Effector CD8-positive, alpha-beta T cell (primary cell): Measurements from ENCODE around the gene CDK14.
"Not testable (repeated sequence)": the region's sequence is repeated elsewhere in the genome, so short reads cannot be mapped to it uniquely, and the experiment has no call there.

ENCODE experiments used
- DNase-seq: peaks from one replicate; lab custom pipeline; 2025; lab: John Stamatoyannopoulos, UW

CDK14 gene

DNA sequence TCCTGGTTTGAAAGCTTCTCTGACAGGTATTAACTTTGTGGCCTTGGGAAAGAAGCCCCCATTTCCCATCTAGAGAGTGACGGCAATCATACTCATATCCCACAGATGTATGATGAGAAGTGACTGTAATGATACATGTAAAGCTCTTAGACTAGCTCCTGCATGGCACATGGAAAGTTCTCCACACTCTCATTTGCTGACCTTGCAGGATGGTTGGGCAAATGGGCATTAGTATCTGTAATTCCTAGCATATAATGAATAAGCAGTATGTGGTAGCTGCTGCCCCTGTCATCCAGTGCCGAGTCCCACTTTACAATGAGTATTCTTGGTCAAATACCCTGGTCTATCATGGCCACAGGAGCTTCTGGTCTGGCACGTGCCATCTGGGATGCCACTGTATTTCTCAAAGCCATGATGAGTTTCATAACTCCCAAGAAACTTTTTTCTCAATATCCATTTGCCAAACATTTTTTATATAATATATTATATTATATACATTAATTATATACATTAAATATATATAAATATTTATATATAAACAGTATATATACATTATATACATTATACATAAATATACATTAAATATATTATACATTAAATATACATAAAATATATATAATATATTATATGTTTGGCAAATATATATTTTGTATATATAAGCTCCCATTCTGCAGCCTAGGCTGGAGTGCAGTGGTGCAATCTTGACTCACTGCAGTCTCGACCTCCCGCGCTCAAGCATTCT lies 561.6 kb downstream of the CDK14 start:
- no peak for DNase-seq

DNA sequence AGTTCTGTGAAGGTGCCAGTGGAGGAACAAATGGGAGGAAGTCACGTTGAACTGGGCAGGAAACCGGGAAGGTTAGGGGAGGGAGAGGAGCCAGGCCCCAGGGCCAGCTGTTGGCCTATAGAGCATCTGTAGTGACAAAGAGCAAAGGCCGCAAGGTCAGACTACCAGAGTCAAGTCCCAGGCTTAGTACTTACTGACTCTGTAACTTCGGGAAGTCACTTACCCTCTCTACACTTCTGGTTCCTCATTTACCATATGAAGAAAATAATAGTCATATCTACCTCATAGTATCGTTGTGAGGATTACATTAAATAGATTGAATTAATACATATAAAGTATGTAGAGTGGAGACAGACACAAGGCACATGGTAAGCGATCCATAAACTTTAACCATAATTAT lies 566.3 kb downstream of the CDK14 start:
- no peak for DNase-seq

DNA sequence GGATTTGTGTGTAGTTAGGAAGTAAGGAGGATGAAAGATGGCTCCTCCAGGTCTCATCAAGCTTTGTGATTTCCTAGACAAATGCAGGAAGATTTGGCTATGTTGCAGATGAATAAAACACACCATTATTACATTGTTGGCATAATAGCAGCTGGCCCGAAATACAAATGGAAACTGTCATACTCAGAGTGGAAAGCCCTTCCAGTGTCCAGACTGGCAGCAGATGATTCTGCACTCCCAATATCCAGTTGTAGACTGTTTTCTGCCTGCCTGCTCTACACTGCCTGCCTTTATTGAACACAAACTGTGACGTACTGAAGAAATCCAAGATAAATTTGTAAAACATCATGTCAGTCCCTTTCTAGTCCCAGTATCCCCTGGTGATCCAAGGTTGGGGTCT lies 568.4 kb downstream of the CDK14 start:
- no peak for DNase-seq

DNA sequence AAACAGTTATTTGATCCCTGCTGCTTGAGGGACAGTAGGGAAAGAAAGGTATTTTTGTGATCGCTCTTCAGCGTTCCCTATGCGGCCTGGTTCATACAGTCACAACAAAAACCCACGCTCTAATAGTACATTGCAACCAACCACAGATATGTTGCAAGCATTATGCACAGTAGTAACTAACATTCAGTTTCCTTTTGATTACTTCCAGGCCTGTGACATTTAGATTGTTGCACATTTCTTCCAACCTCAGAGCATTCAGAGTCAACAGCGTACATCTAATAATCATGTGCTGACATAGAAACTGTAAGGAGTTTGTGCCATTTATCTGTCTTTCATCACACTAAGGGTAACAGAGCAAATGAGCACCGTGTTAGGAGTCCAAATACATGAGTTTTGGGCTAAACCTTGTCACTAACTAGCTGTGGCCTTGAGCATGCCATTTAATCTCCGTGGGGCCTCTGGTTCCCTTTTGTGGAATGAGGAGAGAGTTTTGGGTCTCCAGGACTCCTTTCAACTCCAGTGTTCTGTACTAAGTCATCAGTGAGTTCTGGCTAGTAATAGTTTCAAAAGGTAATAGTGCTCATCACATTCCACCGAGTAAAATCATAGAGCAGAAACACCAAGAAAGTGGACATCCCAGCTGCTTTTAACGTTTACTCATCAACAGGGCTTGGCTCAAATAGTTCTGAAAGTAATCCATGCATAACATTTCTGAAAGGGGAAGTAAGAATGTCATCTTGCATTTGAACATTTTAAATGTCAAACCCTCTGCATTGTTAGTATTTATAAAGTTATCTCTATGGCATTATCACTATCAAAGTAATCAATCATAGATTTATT lies 569.1 kb downstream of the CDK14 start:
- DNase-seq: no peak

DNA sequence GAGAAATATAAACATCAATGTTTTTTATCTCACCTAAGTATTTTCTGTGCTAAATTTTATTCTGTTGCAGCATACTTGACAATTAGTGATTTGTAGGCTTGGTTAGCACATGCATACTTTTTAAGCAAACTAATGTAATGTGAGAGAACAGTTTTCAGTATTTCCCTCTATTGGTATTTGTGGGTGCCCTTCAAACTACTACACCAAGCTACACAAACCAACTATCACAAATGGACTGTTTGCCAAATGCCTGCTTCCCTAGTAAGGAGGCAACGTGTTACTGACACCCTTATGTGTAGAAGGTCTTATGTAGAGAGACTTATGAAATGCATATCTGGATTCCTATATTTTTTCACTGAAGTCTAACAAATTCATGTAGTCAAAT lies 569.7 kb downstream of the CDK14 start:
- DNase-seq: no peak

DNA sequence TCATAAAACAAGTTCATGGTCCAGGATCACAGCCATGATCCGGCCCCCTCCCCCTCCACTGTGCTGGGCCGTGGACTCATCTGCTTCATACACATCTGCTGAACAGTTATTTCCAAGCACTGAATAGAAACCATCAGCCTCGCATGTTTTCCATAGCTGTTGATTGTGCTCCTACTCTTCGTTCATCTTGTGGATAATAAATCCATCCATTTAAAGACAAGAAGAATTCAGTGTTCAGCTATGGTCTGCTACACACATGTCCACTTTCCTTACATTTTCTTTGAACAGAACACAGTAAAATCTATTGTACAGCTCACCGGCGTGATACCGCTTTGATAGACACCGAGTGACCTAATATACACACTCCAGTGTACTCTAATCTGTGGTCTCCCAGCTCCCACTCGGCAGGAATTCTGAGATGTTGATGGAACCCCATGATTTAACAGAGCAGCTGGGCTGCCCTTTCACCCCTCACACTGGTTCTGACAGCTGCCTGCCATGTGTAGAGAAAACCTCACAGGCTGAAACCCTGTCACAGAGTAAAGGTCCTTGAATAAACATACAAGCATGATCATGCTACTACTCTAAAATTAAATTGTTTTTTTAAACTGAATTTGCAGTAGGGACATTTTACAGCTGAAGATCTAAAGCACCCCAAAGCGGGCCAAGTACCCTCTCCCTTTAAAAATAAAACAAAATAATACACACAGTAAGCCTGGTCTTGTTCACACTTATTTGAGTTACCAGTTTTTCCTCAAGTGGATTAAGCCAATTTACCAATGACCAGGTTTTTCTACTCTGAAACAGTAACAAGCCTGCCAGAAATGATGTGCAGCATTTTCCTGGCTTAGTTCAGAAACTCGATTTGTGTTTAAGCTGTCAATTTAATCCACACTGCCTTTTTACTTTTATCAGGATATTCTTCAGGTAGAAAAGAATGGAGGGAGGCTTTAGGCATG lies 573.0 kb downstream of the CDK14 start:
- no peak for DNase-seq

DNA sequence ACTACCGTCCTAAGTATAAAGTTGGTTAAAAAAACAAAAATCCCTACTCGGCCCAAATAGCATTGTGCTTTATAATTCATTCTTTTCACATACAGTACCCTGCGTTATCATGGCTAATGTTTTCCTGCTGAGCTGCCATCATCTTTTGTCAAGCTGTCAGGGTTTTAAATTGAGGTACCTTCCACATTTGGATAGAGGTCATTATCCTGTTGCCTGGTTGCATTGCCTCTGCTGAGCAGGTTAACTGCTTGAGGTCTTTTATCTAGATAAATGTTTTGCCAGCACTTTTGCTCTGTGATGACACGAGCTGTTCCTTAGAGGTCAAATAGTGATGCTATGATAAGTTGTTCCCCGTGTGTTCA lies 573.7 kb downstream of the CDK14 start:
- DNase-seq: no peak

DNA sequence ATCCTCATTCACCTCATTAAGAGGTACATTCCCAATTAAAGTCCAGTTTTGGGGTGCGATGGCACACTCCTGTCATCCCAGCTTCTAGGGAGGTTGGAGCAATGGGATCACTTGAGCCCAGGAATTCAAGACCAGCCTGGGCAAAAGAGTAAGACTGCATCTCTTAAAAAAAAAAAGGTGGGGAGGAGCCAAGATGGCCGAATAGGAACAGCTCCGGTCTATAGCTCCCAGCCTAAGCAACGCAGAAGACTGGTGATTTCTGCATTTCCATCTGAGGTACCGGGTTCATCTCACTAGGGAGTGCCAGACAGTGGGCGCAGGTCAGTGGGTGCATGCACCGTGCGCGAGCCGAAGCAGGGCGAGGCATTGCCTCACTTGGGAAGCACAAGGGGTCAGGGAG lies 577.1 kb downstream of the CDK14 start:
- not testable (repeated sequence) for DNase-seq

DNA sequence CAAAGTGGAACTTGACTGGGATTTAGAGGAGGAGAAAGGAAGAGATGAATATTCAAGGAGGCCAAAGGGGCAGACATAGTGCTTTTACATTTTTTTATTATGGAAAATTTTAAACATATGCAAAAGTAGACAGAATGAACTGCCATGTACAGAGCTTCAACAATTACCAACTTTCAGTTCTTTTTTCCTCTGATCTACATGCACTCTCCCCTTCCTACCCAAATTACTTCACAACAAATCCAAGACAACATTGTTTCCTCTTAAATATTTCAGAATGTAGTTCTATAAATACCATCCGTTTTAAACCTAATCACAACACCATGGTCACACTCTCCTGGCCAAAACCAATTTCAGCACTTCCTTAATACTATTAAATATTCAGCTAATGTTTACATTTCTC lies 584.6 kb downstream of the CDK14 start:
- no peak for DNase-seq

DNA sequence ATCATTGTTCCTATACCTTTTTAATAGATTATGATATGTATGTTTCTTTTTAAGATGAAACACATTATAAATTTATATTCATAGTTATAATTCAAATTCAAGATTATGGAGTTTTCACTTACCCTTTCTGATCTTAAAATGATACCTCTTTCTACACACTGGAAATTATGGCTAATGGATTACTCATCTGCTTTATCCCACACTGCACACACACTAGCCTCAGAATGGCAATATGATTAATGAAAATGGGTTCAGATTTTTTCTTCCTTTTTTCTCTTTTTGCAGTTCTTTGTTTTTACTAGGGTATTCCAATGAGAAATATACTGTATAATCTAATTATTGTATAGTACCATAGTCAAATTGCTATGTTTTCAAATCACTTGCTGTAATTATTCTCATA lies 585.8 kb downstream of the CDK14 start:
- DNase-seq: no peak

DNA sequence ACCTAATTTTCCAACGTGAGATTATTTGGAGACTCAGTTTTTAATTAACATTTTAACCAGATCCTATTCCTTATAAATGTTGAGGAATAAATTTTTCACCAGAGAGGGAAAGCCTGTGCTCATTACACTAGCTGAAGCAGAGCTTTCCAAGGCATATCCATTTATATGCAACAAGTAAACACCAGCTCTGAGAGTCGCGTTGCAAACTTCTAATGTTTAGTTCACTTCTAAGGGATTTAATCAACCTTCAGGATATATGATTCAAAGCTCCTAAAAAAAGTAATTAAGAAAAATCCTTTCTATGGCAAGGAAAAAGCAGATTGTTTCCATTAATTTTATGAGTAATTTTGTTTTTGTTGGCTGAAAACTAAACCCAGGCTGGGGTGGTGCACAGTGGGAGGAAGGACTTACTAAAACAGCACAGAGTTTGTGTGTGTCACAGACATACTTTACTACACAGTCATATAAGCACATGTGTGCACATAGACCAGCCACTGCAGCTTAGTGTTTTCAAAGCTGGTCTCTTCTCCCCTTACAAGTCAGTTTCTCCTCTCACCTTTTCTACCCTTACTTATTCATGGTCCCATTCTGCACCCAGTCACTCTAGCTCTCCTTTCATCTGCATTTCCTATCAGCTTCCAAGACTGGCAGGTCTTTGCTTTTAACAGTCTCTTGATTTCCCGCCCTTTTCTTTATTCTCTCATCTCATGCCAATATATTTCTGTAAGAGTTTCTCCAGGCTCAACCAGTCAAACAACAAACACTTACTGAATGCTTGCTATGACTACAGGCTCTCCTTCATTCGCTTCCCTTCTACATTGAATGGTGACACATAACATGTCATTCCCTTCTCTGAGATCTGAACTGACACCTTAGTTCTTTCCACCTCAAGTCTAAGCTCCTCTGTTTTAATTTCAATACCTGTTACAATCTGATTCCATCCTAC lies 587.0 kb downstream of the CDK14 start:
- no peak for DNase-seq

DNA sequence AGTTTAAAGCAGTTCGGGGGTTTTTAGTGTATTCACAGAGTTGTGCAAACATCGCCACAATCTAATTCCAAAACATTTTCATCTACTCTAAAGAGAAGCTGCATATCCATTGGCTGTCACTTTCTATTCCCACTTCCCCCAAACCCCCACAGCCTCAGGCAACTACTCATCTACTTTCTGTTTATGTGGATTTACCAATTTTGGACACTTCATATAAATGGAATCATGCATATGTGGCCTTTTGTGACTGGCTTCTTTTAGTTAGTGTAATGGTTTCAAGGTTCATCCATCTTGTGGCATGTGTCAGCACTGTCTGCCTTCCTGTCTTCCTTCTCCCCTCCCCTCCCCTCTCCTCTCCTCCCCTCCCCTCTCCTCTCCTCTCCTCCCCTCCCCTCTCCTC lies 589.6 kb downstream of the CDK14 start:
- no peak for DNase-seq

DNA sequence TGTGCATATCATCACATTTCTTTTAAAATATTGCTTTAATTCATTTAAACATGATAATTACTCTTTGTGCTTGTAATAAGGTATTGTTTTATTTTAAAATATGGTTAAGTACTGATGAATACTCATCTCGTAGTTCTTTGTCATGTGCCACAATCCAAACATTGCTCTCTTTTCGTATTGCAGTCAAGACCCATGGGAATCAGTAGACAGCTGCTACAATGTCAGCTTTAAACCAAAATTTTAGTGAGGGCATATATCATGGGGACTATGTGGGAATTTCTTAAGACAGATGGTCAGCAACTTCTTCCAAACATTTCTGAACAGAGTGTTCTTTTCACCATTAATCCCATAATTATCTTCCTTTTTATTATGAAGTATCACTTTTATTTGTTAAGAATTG lies 590.9 kb downstream of the CDK14 start:
- no peak for DNase-seq

DNA sequence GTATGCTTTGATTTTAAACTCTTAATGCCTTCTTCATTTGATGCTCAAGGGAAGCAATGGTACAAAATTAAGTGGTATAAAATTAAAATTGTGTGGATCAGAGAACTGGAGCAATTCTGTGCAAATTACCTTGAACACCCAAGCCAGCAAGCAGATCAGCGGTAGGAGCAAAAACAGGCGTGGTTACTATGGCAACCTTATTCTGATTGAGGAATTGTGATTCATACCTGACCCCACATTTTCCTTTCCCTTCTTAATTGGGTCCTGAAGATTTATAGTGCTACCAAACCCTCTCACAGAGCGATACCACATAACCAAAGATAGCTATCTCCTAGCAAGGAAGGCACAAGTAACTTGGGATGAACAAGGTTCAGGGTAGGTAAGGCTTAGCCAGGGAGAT lies 595.6 kb downstream of the CDK14 start:
- no peak for DNase-seq

DNA sequence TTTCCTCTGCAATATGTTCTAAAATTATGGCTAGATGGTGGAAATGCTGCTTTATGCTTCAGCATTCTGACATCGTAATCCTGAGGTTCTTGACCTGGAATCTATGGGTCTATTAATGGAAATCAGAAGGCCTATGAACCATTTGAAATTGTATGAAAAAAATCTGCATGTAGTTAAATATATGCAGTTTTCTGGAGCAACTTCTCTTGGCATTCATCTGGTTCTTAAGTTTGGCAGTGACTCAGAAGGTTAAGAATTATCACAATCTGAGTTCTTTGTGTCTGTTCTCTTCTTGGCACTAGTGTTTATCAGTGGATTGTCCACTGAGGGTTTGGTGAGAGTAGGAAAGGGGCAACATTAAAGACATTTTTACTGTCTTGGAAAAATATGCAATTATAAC lies 597.0 kb downstream of the CDK14 start:
- DNase-seq: no peak

DNA sequence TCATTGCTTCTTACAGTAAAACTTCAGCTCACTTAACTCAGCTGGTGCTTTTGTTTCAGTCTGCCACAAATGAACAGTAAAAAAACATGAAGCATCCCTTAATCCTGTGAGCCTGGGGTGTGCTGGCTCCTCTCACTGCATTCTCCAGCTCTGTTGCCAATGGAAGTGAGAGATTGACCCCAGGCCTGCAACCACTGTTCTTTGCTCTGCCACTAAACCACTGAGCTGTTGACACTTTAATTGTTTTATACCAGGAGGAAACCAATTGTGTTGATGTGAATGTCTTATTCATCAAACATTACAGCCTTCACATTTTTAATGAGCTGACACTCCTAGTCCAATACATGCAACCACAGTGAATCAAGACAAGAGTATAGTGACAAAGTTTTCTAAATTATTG lies 598.7 kb downstream of the CDK14 start:
- DNase-seq: no peak

DNA sequence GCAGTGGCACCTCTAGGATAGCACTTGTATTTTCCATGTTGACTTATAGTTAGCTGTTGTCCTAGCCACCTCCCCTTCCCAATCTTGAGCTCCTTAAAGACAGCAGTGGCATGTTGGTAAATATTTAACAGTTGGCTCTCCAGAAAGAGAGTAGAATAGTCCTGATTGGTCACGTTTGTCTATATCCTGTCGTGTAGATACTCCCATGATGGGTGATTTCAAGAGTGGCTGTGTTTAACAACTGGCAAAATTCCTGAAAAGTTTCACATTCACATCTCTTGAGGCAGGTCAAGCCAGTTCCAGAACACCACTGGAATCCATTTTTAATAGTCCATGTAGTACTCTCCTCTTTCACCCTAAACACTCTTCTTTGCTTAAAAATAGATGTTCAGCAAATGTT lies 599.9 kb downstream of the CDK14 start:
- no peak for DNase-seq

DNA sequence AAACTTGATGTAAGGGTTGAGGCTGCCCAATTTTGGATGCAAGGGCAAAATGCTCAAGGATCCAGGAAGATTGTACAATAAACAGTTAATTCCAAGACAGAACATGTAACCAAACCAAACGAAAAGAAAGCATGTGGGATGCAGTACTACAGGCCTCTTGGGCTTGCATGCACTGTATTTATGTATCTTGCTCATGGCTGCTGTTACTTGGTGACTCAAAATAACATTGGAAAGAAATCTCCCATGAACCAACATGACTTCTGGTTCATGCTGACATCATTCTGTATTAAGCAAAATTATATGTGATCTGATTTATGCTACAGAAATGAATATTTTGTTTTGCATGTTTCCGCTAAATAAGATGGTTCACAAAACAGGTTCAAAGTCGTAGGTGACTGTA lies 602.2 kb downstream of the CDK14 start:
- no peak for DNase-seq

DNA sequence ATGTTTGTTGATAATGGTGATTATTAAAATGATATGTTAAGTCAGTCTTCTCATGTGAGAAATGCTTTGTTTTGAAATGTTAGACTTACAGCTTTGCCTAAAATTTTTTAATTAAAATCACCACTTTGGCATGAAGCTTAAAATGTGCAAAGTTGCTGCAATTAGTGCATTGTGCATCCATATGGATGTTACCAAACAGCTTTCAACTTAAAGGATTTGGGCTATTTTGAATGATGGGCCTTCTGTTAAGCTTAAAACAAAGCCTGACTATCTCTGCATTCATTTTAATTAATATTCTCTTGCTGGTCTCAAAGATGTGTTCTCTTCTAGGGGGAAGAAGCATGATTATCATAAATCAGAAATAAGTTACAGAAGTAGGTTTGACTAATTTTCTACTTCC lies 603.5 kb downstream of the CDK14 start:
- no peak for DNase-seq

DNA sequence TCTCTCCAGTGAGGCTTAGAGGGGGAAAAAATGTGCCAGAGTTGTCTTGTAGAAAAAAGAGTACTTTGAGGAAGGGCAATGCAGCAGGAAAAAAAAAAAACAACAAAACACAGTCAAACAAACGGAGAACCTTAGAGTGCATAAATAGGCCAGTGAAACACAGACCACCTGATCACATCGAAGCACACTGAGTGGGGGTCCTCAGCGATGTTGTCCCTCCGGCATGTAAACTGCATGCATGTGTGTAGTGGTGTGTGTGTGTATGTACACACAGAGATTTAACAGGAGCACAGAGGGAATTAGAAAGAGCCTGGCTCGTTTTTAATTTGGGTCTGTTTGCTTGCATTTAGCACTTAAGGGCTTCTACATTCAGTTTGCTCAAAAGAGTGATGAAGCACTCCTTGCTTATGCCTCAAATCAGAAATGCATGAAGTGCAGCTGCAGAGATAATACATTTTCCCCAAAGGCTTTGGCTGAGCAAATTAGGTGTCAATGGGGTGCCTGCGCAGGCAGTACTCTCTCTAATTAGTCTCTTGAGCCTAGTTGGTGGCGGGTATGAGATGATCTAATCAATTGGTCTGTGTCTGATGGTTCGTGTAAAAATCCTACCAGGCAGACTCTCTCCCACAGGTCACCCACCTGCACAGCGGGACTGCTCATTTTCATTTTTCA lies 605.5 kb downstream of the CDK14 start:
- no peak for DNase-seq
